Thyroid gland (tissue), 4 donors: ENCODE measurements around the gene TMEM98. TPM values are rescaled to one million over a fixed set of nuclear protein-coding genes. Genes with fewer than 3 reads are reported as not detected.
A peak's percentile ranks its signal among the peaks of the same experiment; 100 is the strongest.

Source experiments
- DNase-seq, 2 donors: peaks; one replicate each; pipeline ENCODE4 v3.0.0-alpha.2; 2019
- H3K27ac ChIP-seq, 3 donors: fragments of 200-600 bp; sonication (generic); 1 replicate in 2 of 3; 2 replicates in 1 of 3; pipeline ENCODE4 v1.5.1; 2016 to 2019; ENCODE audit warnings: mild to moderate bottlenecking in 1 of 3, moderate library complexity in 1 of 3
- H3K27me3 ChIP-seq: fragments of 200-600 bp; sonication (generic); one replicate; pipeline ENCODE4 v1.5.1; 2019
- H3K36me3 ChIP-seq, 2 donors: fragments of 200-600 bp; sonication (generic); one replicate each; pipeline ENCODE4 v1.5.1; 2016 to 2019
- H3K4me1 ChIP-seq, 2 donors: fragments of 200-600 bp; sonication (generic); one replicate each; pipeline ENCODE4 v1.5.1; 2017 to 2019
- H3K4me3 ChIP-seq, 3 donors: fragments of 200-600 bp; sonication (generic); replicated peaks in 1 of 3; 1 replicate in 2 of 3; 2 replicates in 1 of 3; pipeline ENCODE4 v1.5.1; 2016; ENCODE audit warnings: mild to moderate bottlenecking in 1 of 3
- H3K9me3 ChIP-seq: fragments of 200-600 bp; sonication (generic); one replicate; pipeline ENCODE4 v1.5.1; 2017
- POLR2A ChIP-seq, 2 donors: fragments of 450-650 bp; IDR thresholded peaks; one replicate each; pipeline ENCODE4 v1.6.1; 2017; ENCODE audit warnings: antibody characterized with exemption in 2 of 2, mild to moderate bottlenecking in 2 of 2, moderate library complexity in 1 of 2
- WGBS, 2 donors: methylation state at CpG; one replicate each; pipeline ENCODE4 v1.1.5; 2017; 5-methylcytosine and 5-hydroxymethylcytosine counted together
- intact Hi-C: fragments of 100-400 bp; cut with DNase I; formaldehyde crosslinking; loops from one replicate; pipeline ENCODE4 v1.15.1; 2023
- total RNA-seq, 4 donors: library from RNA; depleted of rRNA; stranded (reverse); fragments of >200 nt; gene quantifications; one replicate each; pipeline ENCODE4 v1.2.3, GENCODE V29; 2016
- TF ChIP-seq, protein P1 (sequence below), 6 experiments: fragments of 200-600 bp in 3 of 6; fragments of 450-650 bp in 3 of 6; sonication (generic) in 3 of 6; IDR thresholded peaks; one replicate each; pipeline ENCODE4 v1.5.1; 2016 to 2019; ENCODE audit warnings: antibody characterized with exemption in 6 of 6, mild to moderate bottlenecking in 2 of 6, inconsistent platforms in 1 of 6, moderate library complexity in 1 of 6

Gene TMEM98
- total RNA-seq, 4 donors from 2014 or later, result 57.0 to 121 (median 74.8) TPM

DNA sequence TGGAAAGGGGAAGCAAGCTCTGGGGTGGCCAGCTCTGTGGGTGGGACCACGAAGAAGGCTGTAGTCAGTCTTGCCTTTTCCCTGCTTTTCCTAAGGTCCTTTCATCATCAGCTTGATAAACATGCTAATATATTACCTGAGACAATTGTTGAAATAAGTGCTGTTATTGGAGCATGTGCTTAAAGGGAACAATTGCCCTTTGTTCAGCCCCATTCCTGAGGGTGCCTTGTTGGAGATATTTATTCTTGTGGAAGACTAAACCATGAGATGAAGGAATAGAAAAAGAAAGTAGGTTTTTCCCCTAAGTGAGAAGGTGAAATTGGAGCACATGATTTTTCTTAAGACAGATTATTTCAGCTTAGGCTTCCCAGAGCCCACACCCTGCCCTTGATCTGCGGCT is 7.8 kb downstream of the TMEM98 start:
- Histone ChIP-seq H3K27me3 (no peaks in the 10 kb centered on the region), H3K36me3 (peaks cover 2 to 3% of the 10 kb centered on the region in 2 donors), H3K27ac (peak overlapping the region in 1 of 3 donors; percentile 23), H3K4me1 (peaks cover 6 to 13% of the 10 kb centered on the region in 2 donors), H3K9me3 (no peaks in the 10 kb centered on the region), H3K4me3 (no peak overlapping the region)
- no peak for DNase-seq
- WGBS, 2 donors, result 91 to 92% methylated on average over 2 of the region's 2 CpGs
- no peak for TF ChIP-seq POLR2A (IDR thresholded peaks at IDR 0.05)
- TF ChIP-seq, protein P1, sequence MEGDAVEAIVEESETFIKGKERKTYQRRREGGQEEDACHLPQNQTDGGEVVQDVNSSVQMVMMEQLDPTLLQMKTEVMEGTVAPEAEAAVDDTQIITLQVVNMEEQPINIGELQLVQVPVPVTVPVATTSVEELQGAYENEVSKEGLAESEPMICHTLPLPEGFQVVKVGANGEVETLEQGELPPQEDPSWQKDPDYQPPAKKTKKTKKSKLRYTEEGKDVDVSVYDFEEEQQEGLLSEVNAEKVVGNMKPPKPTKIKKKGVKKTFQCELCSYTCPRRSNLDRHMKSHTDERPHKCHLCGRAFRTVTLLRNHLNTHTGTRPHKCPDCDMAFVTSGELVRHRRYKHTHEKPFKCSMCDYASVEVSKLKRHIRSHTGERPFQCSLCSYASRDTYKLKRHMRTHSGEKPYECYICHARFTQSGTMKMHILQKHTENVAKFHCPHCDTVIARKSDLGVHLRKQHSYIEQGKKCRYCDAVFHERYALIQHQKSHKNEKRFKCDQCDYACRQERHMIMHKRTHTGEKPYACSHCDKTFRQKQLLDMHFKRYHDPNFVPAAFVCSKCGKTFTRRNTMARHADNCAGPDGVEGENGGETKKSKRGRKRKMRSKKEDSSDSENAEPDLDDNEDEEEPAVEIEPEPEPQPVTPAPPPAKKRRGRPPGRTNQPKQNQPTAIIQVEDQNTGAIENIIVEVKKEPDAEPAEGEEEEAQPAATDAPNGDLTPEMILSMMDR (IDR thresholded peaks at IDR 0.05), result no peak
- intact Hi-C loops, result loop anchor here (5.0 to 10.0 kb wide), 2 partner anchors 61 to 153 kb away; partner anchors contain the start of gene MYO1D

DNA sequence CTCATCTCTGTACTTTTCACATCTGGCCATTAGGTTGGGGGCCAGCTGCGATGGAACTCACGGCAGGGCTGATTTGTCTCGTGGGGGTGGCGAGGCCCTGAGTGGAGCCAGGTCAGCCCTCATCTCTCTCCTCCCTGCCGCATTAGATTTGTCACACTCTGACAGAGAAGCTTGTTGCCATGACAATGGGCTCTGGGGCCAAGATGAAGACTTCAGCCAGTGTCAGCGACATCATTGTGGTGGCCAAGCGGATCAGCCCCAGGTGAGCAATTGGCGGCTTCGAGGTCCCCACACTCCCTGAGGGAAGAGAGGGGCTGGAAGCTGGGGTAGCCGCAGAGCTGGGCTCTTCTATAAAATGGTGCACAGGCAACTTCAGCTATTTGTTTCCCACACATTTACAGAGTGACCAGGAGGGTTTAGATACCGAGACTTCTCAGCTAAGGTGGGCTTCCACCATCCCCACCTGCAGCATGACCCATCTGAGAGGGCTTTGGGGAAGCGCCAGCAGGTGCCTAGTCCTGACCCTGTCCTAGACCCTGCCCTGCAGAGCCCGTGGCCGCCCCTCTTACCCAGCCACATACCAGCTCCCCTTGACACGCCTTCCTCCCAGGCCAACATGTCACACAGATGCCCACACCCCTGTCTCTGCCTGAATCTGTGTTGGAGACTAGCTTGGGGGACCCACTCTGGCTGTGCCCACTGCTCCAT is 8.4 kb downstream of the TMEM98 start:
- DNase-seq, result no peak
- no peaks in the 10 kb centered on the region for H3K9me3 ChIP-seq
- intact Hi-C loops, result loop anchor here (5.0 to 10.0 kb wide), 2 partner anchors 62 to 154 kb away; partner anchors contain the start of gene MYO1D
- H3K4me3 ChIP-seq, result no peak overlapping the region
- peak overlapping the region; percentile 55 to 81 (median 73) for H3K27ac ChIP-seq
- H3K27me3 ChIP-seq, result no peaks in the 10 kb centered on the region
- peaks cover 7 to 8% of the 10 kb centered on the region in 2 donors for H3K36me3 ChIP-seq
- peaks cover 6 to 13% of the 10 kb centered on the region in 2 donors for H3K4me1 ChIP-seq
- WGBS, 2 donors, result 83 to 86% methylated on average over 15 of the region's 15 CpGs
- no peak for TF ChIP-seq POLR2A (IDR thresholded peaks at IDR 0.05)
- TF ChIP-seq, protein P1 (IDR thresholded peaks at IDR 0.05), result no peak

DNA sequence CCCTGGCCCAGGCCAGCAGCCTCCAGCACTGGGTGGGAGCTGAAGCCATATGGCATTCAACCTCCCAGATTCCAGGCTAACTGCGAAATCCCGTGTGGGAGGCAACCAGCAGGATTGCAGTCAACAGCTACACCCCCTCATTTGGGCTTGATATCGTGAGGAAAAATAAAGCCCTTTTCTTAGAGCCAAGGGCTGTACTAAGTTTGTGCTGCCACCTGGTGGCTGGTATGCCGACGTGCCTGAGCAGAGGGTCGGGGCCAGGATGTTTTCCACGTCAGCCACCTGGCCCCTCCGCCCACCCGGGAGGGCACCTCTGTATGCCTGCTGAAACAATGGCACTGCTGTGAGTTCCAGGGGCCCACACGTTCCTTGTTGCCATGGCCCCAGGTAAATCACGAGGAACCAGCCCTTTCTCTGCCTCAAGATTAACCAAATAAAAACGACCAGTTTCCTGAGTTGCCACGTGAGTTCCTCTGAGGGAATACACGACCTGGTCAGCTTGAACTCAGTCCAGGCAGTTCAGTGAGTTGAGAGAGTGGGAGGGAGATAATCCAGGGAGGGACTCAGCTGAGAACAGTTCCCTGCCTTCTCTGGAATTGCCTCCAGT is 9.0 kb downstream of the TMEM98 start:
- intact Hi-C loops, result loop anchor here (5.0 to 10.0 kb wide), 2 partner anchors 62 to 155 kb away; partner anchors contain the start of gene MYO1D
- TF ChIP-seq, protein P1 (IDR thresholded peaks at IDR 0.05), result peak; percentile 88 to 99 (median 92)
- peak; percentile 25 to 37 for TF ChIP-seq POLR2A (IDR thresholded peaks at IDR 0.05)
- H3K4me3 ChIP-seq, result no peak overlapping the region
- peak overlapping the region; percentile 55 to 81 (median 73) for H3K27ac ChIP-seq
- no peaks in the 10 kb centered on the region for H3K27me3 ChIP-seq
- peak; percentile 87 to 88 for DNase-seq
- 8 to 15% methylated on average over 6 to 12 of the region's 14 CpGs for WGBS, 2 donors
- peaks cover 6 to 13% of the 10 kb centered on the region in 2 donors for H3K4me1 ChIP-seq
- H3K36me3 ChIP-seq, result peaks cover 7 to 8% of the 10 kb centered on the region in 2 donors
- no peaks in the 10 kb centered on the region for H3K9me3 ChIP-seq

DNA sequence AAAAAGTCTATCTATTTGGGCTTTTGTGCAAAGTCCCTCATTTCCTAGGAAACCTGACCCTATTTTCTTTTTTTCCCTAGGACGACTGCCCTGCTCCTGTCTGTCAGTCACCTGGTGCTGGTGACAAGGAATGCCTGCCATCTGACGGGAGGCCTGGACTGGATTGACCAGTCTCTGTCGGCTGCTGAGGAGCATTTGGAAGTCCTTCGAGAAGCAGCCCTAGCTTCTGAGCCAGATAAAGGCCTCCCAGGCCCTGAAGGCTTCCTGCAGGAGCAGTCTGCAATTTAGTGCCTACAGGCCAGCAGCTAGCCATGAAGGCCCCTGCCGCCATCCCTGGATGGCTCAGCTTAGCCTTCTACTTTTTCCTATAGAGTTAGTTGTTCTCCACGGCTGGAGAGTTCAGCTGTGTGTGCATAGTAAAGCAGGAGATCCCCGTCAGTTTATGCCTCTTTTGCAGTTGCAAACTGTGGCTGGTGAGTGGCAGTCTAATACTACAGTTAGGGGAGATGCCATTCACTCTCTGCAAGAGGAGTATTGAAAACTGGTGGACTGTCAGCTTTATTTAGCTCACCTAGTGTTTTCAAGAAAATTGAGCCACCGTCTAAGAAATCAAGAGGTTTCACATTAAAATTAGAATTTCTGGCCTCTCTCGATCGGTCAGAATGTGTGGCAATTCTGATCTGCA is 12.9 kb downstream of the TMEM98 start:
- Histone ChIP-seq H3K27ac (no peak overlapping the region), H3K4me1 (peaks cover 12 to 26% of the 10 kb centered on the region in 2 donors), H3K36me3 (peaks cover 7 to 8% of the 10 kb centered on the region in 2 donors), H3K9me3 (no peaks in the 10 kb centered on the region), H3K4me3 (no peak overlapping the region), H3K27me3 (no peaks in the 10 kb centered on the region)
- TF ChIP-seq, protein P1 (IDR thresholded peaks at IDR 0.05), result no peak
- no peak for TF ChIP-seq POLR2A (IDR thresholded peaks at IDR 0.05)
- 82 to 95% methylated on average over 10 of the region's 10 CpGs for WGBS, 2 donors
- DNase-seq, result no peak
- intact Hi-C loops, result no loop called here
